Fibroblast of skin of scalp (primary cell): ENCODE data around the gene IL23A.
A peak's percentile ranks its signal among the peaks of the same experiment; 100 is the strongest.
"Not testable (repeated sequence)": the region's sequence is repeated elsewhere in the genome, so short reads cannot be mapped to it uniquely, and the experiment has no call there.

Experiments used
- DNase-seq: peaks from one replicate; pipeline ENCODE4 v3.0.0-alpha.2; 2013

The IL23A gene

GRCh38 chr12:56326126-56326525 lies 12.6 kb upstream of the IL23A start:
- DNase-seq = no peak

DNA sequence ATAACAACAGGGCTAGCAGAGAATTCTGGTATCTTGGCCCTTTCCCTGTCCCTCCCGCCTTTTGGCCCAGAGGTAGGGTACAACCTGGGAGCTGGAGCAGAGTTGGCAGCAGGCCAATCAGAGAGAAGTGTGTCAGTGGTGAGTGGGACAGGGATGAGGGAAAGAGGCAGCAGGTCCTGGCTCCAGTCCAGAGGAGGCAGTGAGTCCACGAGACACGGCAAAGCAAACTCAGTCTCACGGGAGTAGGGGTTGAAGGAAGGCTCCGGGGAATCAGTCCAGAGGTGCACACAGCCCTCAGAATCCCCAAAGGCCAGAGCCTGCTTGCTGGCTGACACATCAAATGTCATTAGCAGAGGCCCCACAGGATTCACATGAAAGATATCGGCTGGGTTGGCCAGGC lies 12.2 kb upstream of the IL23A start:
- no peak for DNase-seq

GRCh38 chr12:56330936-56331490 lies 7.7 kb upstream of the IL23A start:
- DNase-seq = no peak

- DNase-seq = no peak
Measured at GRCh38 chr12:56332512-56333196, 6.0 kb upstream of the IL23A start.

GRCh38 chr12:56333197-56333678 lies 5.4 kb upstream of the IL23A start:
- DNase-seq = no peak

DNA sequence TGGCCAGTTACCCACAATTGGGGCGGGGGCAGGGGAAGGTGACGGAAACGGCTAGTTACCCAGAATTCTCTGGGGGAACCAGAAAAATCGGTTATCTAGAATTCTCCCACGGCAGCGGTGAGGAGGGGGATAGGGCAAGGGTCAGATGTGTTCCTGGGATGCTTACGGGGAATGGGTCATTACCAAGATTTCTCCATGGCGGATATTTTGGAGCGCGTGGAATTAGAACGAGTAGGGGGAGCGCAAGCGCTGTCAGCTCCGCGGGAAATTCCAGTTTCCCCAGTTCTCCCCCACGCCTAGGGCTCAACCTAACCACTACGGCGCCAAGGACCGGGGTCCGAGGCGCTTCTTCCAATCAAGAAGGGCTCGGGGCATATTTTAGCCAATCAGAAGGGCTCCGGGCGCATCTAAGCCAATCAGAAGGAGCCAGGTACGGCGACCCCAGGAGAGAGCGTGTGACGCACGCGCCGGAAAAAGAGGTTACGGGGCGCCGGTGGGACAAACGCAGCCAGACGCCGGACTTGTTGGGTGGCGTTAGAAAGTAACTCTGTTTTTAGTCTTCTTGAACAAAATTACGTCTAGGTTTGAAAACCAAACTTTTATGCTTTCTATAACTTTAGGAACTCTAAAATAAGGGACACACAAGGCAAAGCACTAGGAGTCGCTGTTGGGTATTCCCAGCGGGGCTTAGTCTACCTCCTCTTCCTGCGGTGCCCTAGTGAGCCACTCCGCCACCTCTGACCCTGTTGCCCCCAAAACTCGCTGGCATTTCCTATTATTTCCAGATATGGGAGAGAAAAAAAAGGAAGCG lies 4.8 kb upstream of the IL23A start, which contains the start of gene PAN2:
Gene PAN2 (minus strand): TSS at position 322 of the 811 bp plus-strand sequence. CDS start 906 bp downstream, outside the sequence.
- DNase-seq = peak; percentile 98

DNA sequence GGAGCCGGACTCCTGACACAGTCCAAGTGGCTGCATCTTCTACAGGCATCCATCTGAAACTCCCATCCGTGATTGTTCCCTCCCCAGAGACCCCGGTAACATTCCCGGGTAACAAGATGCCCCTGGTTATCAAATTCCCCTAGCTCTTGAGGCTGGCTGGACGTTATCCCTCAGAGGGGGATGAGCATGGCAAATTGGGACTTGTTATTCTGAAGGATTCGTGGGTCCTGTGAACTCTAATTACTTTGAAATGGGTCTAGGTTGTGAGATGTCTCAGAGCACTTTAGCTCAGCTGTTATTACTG lies 4.2 kb upstream of the IL23A start:
- no peak for DNase-seq

- DNase-seq = not testable (repeated sequence)
Measured at GRCh38 chr12:56335527-56335926, 3.2 kb upstream of the IL23A start.

GRCh38 chr12:56336361-56337167 lies 2.1 kb upstream of the IL23A start:
- DNase-seq = no peak

DNA sequence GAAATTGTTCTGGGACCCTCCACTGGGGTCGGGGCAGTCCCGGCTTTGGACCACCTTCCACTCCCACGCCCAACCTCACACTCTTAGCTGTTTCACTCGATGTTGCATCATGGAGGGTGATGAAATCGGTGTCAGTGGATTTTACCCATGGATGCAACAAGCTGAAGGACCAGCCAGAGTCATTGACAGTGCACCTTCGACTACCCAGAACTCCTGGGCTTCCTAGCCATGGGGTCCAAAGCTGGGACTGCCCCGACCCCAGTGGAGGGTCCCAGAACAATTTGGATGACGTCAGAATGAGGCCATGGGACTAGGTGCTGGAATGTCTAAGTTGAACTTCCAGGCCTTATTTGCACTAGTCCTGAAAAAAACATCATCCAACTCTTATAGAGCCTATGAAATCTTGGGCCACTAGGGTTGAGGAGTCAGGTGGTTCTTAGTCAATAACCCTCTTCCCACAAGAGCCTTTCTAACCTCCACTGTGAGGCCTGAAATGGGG lies 882 bp upstream of the IL23A start:
- no peak for DNase-seq

- no peak for DNase-seq
Measured at GRCh38 chr12:56339158-56339422, 406 bp downstream of the IL23A start.

- DNase-seq = no peak
Measured at GRCh38 chr12:56341616-56342015, 2.9 kb downstream of the IL23A start.

DNA sequence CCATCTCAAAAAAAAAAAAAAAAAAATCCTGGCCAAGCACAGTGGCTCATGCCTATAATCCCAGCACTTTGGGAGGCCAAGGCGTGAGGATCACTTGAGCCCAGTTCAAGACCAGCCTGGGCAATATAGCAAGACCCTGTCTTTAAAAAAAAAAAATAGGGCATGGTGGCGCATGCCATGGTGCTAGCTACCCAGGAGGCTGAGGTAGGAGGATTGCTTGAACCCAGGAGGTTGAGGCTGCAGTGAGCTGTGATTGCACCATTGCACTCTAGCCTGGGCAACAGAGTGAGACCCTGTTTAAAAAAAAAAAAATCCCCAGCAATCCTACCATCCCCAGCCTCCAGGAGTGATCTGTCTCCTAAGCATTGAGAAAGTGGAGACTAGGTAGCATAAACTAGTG lies 3.6 kb downstream of the IL23A start:
- DNase-seq = not testable (repeated sequence)

DNA sequence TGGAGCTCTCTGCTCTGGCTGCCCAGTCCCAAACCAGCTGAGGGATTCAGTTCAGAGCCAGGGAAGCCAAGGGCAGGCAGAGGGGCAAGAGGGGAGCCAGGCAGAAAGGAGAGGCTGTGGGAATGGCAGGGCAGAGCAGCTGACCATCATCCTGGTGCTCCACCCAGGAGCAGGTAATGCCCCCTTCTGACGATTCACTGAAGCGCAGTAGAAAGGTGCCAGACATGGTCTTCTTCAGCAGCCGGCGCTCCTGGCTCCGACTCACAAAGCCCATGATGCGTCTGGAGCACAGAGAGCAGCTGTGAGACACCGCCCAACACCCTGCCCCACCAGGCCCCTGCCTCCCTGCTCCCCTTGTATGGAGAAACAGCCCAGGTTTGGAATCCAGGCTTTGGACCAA lies 8.0 kb downstream of the IL23A start:
- no peak for DNase-seq

- DNase-seq = not testable (repeated sequence)
Measured at GRCh38 chr12:56347255-56347654, 8.6 kb downstream of the IL23A start.

GRCh38 chr12:56348776-56349175 lies 10.1 kb downstream of the IL23A start:
- DNase-seq = no peak

DNA sequence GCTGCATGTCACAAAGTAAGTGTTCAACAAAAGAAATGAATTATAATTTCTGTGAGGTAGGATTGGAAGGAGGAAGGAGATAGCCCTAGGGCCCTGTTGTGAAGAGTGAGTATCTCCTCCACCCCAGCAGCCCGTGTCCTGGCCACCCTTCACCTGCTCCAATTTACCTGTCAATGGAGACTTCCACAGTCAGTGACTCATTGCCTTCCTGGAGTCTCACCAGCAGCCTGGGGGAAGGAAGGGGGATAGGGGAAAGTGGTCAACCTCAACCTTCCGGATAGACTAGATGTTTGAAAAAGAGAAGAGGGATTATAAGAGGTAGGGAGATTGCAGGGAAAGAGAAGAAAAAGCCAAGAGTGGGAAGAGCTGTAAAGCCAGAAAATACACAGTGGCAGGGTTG lies 12.0 kb downstream of the IL23A start:
- no peak for DNase-seq

GRCh38 chr12:56351325-56351724 lies 12.6 kb downstream of the IL23A start:
- DNase-seq = no peak

DNA sequence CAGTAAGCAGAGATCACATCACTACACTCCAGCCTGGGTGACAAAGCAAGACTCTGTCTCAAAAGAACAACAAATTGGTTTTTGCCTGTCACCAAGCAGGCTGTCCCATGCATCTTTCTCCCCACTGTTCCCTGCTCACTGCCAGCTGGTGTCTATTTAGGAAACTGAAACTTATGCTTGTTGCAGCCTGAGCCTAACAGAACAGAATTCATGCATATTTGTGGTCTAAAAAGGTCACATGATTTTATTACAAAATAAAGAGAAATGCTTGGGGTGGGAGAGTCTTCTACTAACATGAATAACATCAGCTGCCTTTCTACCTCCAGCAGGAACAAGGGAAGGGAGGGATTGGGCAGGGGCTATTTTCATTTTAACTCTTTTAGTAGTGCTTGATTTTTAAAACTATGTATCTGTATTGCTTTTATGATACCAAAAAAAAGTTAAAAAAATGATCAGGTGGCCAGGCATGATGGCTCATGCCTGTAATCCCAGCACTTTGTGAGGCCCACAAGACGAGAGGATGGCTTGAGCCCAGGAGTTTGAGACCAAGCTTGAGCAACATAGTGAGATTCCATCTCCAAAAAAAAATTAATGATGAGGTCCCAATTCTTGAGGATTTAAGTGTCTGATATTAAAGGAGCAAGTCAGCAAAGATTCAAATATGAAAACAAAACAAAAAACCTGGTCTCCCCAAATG lies 20.3 kb downstream of the IL23A start:
- DNase-seq = peak; percentile 88

- DNase-seq = peak; percentile 100
Measured at GRCh38 chr12:56359851-56360767, 21.4 kb downstream of the IL23A start, which contains the start of gene STAT2. Gene STAT2 (minus strand): TSS chr12:56360107. CDS start chr12:56356571, 3,536 bp downstream.
